CD4-positive, CD25-positive, alpha-beta regulatory T cell (primary cell): ENCODE results near the gene CDC123. TPM values are rescaled to one million over a fixed set of nuclear protein-coding genes. Genes with fewer than 3 reads are reported as not detected.

Experiments
- ATAC-seq, 2 donors: fragments of 150-1000 bp; cut with Tn5 transposase; one replicate each; pipeline ENCODE4 v1.10.0; 2021; ENCODE audit warnings: low read depth in 2 of 2, moderate number of reproducible peaks in 2 of 2, moderate library complexity in 1 of 2
- DNase-seq, 3 donors: peaks; one replicate each; pipeline versions ENCODE4 v3.0.0 to v3.0.0-alpha.2; 2012 to 2022; ENCODE audit warnings: mixed read lengths in 1 of 3
- H3K27ac ChIP-seq: one replicate; pipeline ENCODE4 v1.7.0; 2013; ENCODE audit warnings: mild to moderate bottlenecking, low read length; ENCODE audit not compliant: insufficient read depth, poor library complexity, severe bottlenecking
- H3K27me3 ChIP-seq: one replicate; pipeline ENCODE4 v1.7.0; 2013; ENCODE audit warnings: low read length; ENCODE audit not compliant: control insufficient read depth, insufficient read depth
- H3K36me3 ChIP-seq: one replicate; pipeline ENCODE4 v1.7.0; 2013; ENCODE audit warnings: mild to moderate bottlenecking, low read length, moderate library complexity; ENCODE audit not compliant: control insufficient read depth, insufficient read depth
- H3K4me1 ChIP-seq: 2 replicates; pipeline ENCODE4 v1.7.0; 2013; ENCODE audit warnings: mild to moderate bottlenecking, low read length; ENCODE audit not compliant: insufficient read depth, control insufficient read depth, poor library complexity, severe bottlenecking
- H3K4me3 ChIP-seq: one replicate; pipeline ENCODE4 v1.7.0; 2013; ENCODE audit warnings: low read depth, mild to moderate bottlenecking, low read length, moderate library complexity
- H3K9me3 ChIP-seq, 2 experiments: 1 replicate in 1 of 2; 2 replicates in 1 of 2; pipeline ENCODE4 v1.7.0; 2013; ENCODE audit warnings: low read length in 2 of 2, mild to moderate bottlenecking in 1 of 2, moderate library complexity in 1 of 2; ENCODE audit not compliant: control insufficient read depth in 2 of 2
- H3K27ac Mint-ChIP-seq, 3 donors: one replicate each; pipeline ENCODE4 v1.8.0; 2020 to 2022; ENCODE audit warnings: mild to moderate bottlenecking in 3 of 3, mixed read lengths in 3 of 3, moderate library complexity in 2 of 3
- H3K27me3 Mint-ChIP-seq: one replicate; pipeline ENCODE4 v1.8.0; 2022; ENCODE audit warnings: mild to moderate bottlenecking, mixed read lengths
- H3K36me3 Mint-ChIP-seq: one replicate; pipeline ENCODE4 v1.8.0; 2020; ENCODE audit warnings: mixed read lengths
- H3K4me1 Mint-ChIP-seq, 4 donors: one replicate each; pipeline ENCODE4 v1.8.0; 2020 to 2022; ENCODE audit warnings: mixed read lengths in 4 of 4, mild to moderate bottlenecking in 1 of 4
- H3K4me3 Mint-ChIP-seq, 4 donors: one replicate each; pipeline ENCODE4 v1.8.0; 2020 to 2022; ENCODE audit warnings: mild to moderate bottlenecking in 4 of 4, mixed read lengths in 4 of 4, moderate library complexity in 3 of 4
- H3K9me3 Mint-ChIP-seq, 7 donors: one replicate each; pipeline ENCODE4 v1.8.0; 2020 to 2022; ENCODE audit warnings: mixed read lengths in 7 of 7, mild to moderate bottlenecking in 3 of 7, moderate library complexity in 2 of 7
- polyA plus RNA-seq, 4 donors: library from polyadenylated mRNA; unstranded; fragments of 300-500 nt; fragmentation: Illumina TruSeq; gene quantifications; one replicate each; pipeline ENCODE4 v1.2.3, GENCODE V29; 2021
- total RNA-seq: library from RNA; stranded (reverse); gene quantifications from one replicate; pipeline ENCODE4 v1.2.3, GENCODE V29; 2022

The CDC123 gene
- total and polyA plus RNA-seq, 5 donors from 2014 or later = 50.3 to 111 (median 100) TPM

- peaks cover 24 to 77% (median 45%) of the 10 kb centered on the region in 4 donors for H3K4me1 Mint-ChIP-seq
- DNase-seq (no peak), ATAC-seq (no peak)
- H3K27me3 Mint-ChIP-seq = no peaks in the 10 kb centered on the region
- peak overlapping the region in 1 of 3 donors; percentile 4 for H3K27ac Mint-ChIP-seq
- H3K4me3 Mint-ChIP-seq = peak overlapping the region; percentile 60 to 90 (median 65)
- peaks cover 0 to 2% (median 0%) of the 10 kb centered on the region in 7 donors for H3K9me3 Mint-ChIP-seq
- Histone ChIP-seq H3K4me3 (no peak overlapping the region), H3K9me3 (no peaks in the 10 kb centered on the region), H3K36me3 (peaks cover 14% of the 10 kb centered on the region), H3K4me1 (peaks cover 35% of the 10 kb centered on the region), H3K27me3 (no peaks in the 10 kb centered on the region), H3K27ac (no peak overlapping the region)
- peaks cover 16% of the 10 kb centered on the region for H3K36me3 Mint-ChIP-seq
These were observed 2.8 kb upstream of the CDC123 start for GRCh38 chr10:12193193-12193592.

- Mint-ChIP-seq H3K27me3 (peaks cover 4% of the 10 kb centered on the region), H3K27ac (peak overlapping the region; percentile 98 to 100 (median 99)), H3K9me3 (peaks cover 0 to 2% (median 0%) of the 10 kb centered on the region in 7 donors), H3K36me3 (peaks cover 18% of the 10 kb centered on the region), H3K4me3 (peak overlapping the region; percentile 96 to 98 (median 98)), H3K4me1 (peaks cover 32 to 75% (median 54%) of the 10 kb centered on the region in 4 donors)
- Histone ChIP-seq H3K4me1 (peaks cover 44% of the 10 kb centered on the region), H3K4me3 (peak overlapping the region; percentile 99), H3K27me3 (no peaks in the 10 kb centered on the region), H3K27ac (peak overlapping the region; percentile 96), H3K36me3 (peaks cover 26% of the 10 kb centered on the region), H3K9me3 (no peaks in the 10 kb centered on the region)
- no peak for ATAC-seq
- DNase-seq = peak in 2 of 3 donors; percentile 23 to 63
These were observed 1.2 kb upstream of the CDC123 start for GRCh38 chr10:12194752-12195271.

- H3K36me3 ChIP-seq = peaks cover 25% of the 10 kb centered on the region
- DNase-seq (no peak), ATAC-seq (peak in 1 of 2 donors; percentile 1)
- peaks cover 44% of the 10 kb centered on the region for H3K4me1 ChIP-seq
- peak overlapping the region; percentile 96 for H3K27ac ChIP-seq
- H3K9me3 ChIP-seq = no peaks in the 10 kb centered on the region
- peaks cover 15% of the 10 kb centered on the region for H3K36me3 Mint-ChIP-seq
- H3K27me3 Mint-ChIP-seq = peaks cover 4% of the 10 kb centered on the region
- peak overlapping the region; percentile 99 for H3K4me3 ChIP-seq
- peak overlapping the region; percentile 98 to 100 (median 99) for H3K27ac Mint-ChIP-seq
- H3K4me3 Mint-ChIP-seq = peak overlapping the region; percentile 96 to 98 (median 98)
- H3K4me1 Mint-ChIP-seq = peaks cover 32 to 71% (median 53%) of the 10 kb centered on the region in 4 donors
- no peaks in the 10 kb centered on the region for H3K27me3 ChIP-seq
- H3K9me3 Mint-ChIP-seq = no peaks in the 10 kb centered on the region
These were observed 746 bp upstream of the CDC123 start for GRCh38 chr10:12195281-12195602.

- Histone ChIP-seq H3K27me3 (no peaks in the 10 kb centered on the region), H3K9me3 (no peaks in the 10 kb centered on the region), H3K4me3 (peak overlapping the region; percentile 99), H3K27ac (peak overlapping the region; percentile 96), H3K4me1 (peaks cover 43% of the 10 kb centered on the region), H3K36me3 (peaks cover 33% of the 10 kb centered on the region)
- Mint-ChIP-seq H3K4me3 (peak overlapping the region; percentile 96 to 98 (median 98)), H3K36me3 (peaks cover 22% of the 10 kb centered on the region), H3K27ac (peak overlapping the region; percentile 98 to 100 (median 99)), H3K9me3 (no peaks in the 10 kb centered on the region), H3K4me1 (peaks cover 35 to 74% (median 52%) of the 10 kb centered on the region in 4 donors), H3K27me3 (peaks cover 4% of the 10 kb centered on the region)
- DNase-seq (no peak), ATAC-seq (no peak)
These were observed 683 bp downstream of the CDC123 start for GRCh38 chr10:12196531-12197211.

- no peak overlapping the region for H3K27ac ChIP-seq
- peaks cover 34% of the 10 kb centered on the region for H3K36me3 ChIP-seq
- H3K27ac Mint-ChIP-seq = no peak overlapping the region
- peaks cover 4% of the 10 kb centered on the region for H3K27me3 Mint-ChIP-seq
- H3K4me1 Mint-ChIP-seq = peaks cover 30 to 68% (median 50%) of the 10 kb centered on the region in 4 donors
- no peaks in the 10 kb centered on the region for H3K27me3 ChIP-seq
- no peaks in the 10 kb centered on the region for H3K9me3 ChIP-seq
- peaks cover 41% of the 10 kb centered on the region for H3K4me1 ChIP-seq
- DNase-seq (peak in 1 of 3 donors; percentile 28), ATAC-seq (no peak)
- no peaks in the 10 kb centered on the region for H3K9me3 Mint-ChIP-seq
- H3K36me3 Mint-ChIP-seq = peaks cover 20% of the 10 kb centered on the region
- H3K4me3 Mint-ChIP-seq = peak overlapping the region; percentile 22 to 77 (median 65)
- peak overlapping the region; percentile 34 for H3K4me3 ChIP-seq
These were observed 2.2 kb downstream of the CDC123 start for GRCh38 chr10:12198156-12198555.

GRCh38 chr10:12200850-12201249 is 4.9 kb downstream of the CDC123 start:
- no peak for ATAC-seq
- Mint-ChIP-seq H3K27ac (no peak overlapping the region), H3K36me3 (peaks cover 27% of the 10 kb centered on the region), H3K4me1 (peaks cover 20 to 55% (median 44%) of the 10 kb centered on the region in 4 donors), H3K4me3 (no peak overlapping the region), H3K27me3 (peaks cover 4% of the 10 kb centered on the region), H3K9me3 (peaks cover 0 to 3% (median 0%) of the 10 kb centered on the region in 7 donors)
- no peak overlapping the region for H3K4me3 ChIP-seq
- no peaks in the 10 kb centered on the region for H3K27me3 ChIP-seq
- no peak for DNase-seq
- peaks cover 28% of the 10 kb centered on the region for H3K4me1 ChIP-seq
- H3K27ac ChIP-seq = no peak overlapping the region
- H3K9me3 ChIP-seq = no peaks in the 10 kb centered on the region
- H3K36me3 ChIP-seq = peaks cover 48% of the 10 kb centered on the region

GRCh38 chr10:12201543-12201942 is 5.6 kb downstream of the CDC123 start:
- H3K4me3 ChIP-seq = no peak overlapping the region
- H3K27me3 ChIP-seq = no peaks in the 10 kb centered on the region
- H3K9me3 ChIP-seq = no peaks in the 10 kb centered on the region
- Mint-ChIP-seq H3K36me3 (peaks cover 27% of the 10 kb centered on the region), H3K4me3 (no peak overlapping the region), H3K27me3 (peaks cover 4% of the 10 kb centered on the region), H3K9me3 (peaks cover 0 to 3% (median 0%) of the 10 kb centered on the region in 7 donors), H3K4me1 (peaks cover 17 to 52% (median 40%) of the 10 kb centered on the region in 4 donors), H3K27ac (no peak overlapping the region)
- no peak for ATAC-seq
- peaks cover 25% of the 10 kb centered on the region for H3K4me1 ChIP-seq
- no peak for DNase-seq
- H3K27ac ChIP-seq = no peak overlapping the region
- H3K36me3 ChIP-seq = peaks cover 52% of the 10 kb centered on the region
